ENCODE measurements around the gene EPHB2. TPM values are rescaled to one million over a fixed set of nuclear protein-coding genes. Genes with fewer than 3 reads are reported as not detected.

Gene EPHB2
- total RNA-seq, 2 experiments from 2014 or later: 0.59 TPM; not detected in 1

DNA sequence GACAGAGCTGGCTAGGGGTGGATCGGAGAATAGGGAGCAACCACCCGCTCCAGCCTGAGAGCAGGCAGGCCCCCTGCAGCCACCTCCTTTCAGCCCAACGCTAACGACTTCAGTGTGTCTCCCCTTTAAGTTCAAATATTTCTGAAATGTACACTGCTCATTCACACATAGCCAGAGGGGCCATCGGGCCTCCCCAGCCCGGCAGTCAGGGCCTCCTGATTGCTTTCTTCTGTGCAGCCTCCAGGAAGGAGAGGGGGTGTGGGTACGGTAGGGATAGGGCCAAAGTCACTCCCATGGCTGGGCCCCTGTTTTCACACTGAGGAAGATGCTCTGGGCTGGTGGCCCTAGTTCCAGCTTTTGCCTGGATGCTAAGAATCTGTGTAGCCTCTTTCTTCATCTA is 64.8 kb downstream of the EPHB2 start:
- Histone ChIP-seq H3K4me3 (ENCODE audit: low read depth, low read length, poor library complexity, severe bottlenecking) (no peak overlapping the region), H4K20me1 (ENCODE audit: insufficient read depth, low read length) (no peaks in the 10 kb centered on the region), H3K9me2 (ENCODE audit: insufficient read depth, low read length) (no peaks in the 10 kb centered on the region), H3K9me3 (ENCODE audit: low read length) (no peaks in the 10 kb centered on the region), H3K79me2 (ENCODE audit: insufficient read depth, low read depth, low read length) (no peaks in the 10 kb centered on the region), H3K36me3 (ENCODE audit: insufficient read depth, low read length) (no peaks in the 10 kb centered on the region), H2AFZ (ENCODE audit: low read length) (no peak overlapping the region), H3K4me1 (ENCODE audit: insufficient read depth, low read length, poor library complexity, severe bottlenecking) (no peaks in the 10 kb centered on the region), H3K4me2 (ENCODE audit: low read length) (no peak overlapping the region), H3K27ac (ENCODE audit: low read depth, low read length, poor library complexity, severe bottlenecking) (no peak overlapping the region)
- POLR2A ChIA-PET: no interaction called here
- intact Hi-C loops (cut with micrococcal nuclease; ENCODE audit: unreplicated experiment): no loop called here
- TF ChIP-seq, protein P1, sequence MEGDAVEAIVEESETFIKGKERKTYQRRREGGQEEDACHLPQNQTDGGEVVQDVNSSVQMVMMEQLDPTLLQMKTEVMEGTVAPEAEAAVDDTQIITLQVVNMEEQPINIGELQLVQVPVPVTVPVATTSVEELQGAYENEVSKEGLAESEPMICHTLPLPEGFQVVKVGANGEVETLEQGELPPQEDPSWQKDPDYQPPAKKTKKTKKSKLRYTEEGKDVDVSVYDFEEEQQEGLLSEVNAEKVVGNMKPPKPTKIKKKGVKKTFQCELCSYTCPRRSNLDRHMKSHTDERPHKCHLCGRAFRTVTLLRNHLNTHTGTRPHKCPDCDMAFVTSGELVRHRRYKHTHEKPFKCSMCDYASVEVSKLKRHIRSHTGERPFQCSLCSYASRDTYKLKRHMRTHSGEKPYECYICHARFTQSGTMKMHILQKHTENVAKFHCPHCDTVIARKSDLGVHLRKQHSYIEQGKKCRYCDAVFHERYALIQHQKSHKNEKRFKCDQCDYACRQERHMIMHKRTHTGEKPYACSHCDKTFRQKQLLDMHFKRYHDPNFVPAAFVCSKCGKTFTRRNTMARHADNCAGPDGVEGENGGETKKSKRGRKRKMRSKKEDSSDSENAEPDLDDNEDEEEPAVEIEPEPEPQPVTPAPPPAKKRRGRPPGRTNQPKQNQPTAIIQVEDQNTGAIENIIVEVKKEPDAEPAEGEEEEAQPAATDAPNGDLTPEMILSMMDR (conservative IDR thresholded peaks at IDR 0.05; ENCODE audit: low read length): no peak
- no peak for TF ChIP-seq EZH2phosphoT487 (IDR thresholded peaks at IDR 0.05; ENCODE audit: borderline replicate concordance, low read depth, low read length)
- CTCF ChIA-PET (ENCODE audit: unreplicated experiment): no interaction called here
- no TSS peak for BruUV-seq (replicated peaks)
- no peak for DNase-seq (ENCODE audit: low spot score)

DNA sequence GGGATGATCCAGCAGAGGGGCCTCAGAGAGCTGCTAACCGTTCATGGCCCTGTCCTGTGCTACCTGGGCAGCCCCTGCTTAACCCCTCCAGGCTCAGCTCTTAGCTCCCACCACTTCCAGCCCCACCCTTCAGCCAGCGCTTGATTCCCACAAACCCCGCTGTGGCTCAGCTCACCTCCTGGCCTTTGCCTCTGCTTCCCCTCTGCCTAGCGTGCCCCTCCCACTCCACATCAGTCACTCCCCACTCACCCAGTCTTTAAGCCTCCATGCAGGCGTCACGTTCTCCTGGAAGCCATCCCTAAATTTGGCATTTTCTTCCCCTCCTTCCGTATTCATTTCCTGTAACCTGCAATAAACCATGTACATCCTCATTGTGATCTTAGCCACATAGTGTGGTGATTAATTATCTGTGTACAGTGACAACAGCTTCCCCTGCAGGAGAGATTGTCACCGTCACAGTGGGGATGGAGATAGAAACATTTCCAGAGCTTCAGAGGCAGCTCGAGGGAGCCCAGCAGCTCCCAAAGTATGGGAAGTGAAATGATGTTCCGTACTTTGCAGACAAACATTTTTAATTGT is 65.5 kb downstream of the EPHB2 start:
- TF ChIP-seq, protein P1 (conservative IDR thresholded peaks at IDR 0.05; ENCODE audit: low read length): no peak
- TF ChIP-seq EZH2phosphoT487 (IDR thresholded peaks at IDR 0.05; ENCODE audit: borderline replicate concordance, low read depth, low read length): no peak
- BruUV-seq (replicated peaks): no TSS peak
- Histone ChIP-seq H3K4me2 (ENCODE audit: low read length) (no peak overlapping the region), H2AFZ (ENCODE audit: low read length) (no peak overlapping the region), H4K20me1 (ENCODE audit: insufficient read depth, low read length) (no peaks in the 10 kb centered on the region), H3K9me2 (ENCODE audit: insufficient read depth, low read length) (no peaks in the 10 kb centered on the region), H3K9me3 (ENCODE audit: low read length) (no peaks in the 10 kb centered on the region), H3K4me1 (ENCODE audit: insufficient read depth, low read length, poor library complexity, severe bottlenecking) (no peaks in the 10 kb centered on the region), H3K36me3 (ENCODE audit: insufficient read depth, low read length) (no peaks in the 10 kb centered on the region), H3K4me3 (ENCODE audit: low read depth, low read length, poor library complexity, severe bottlenecking) (no peak overlapping the region), H3K27ac (ENCODE audit: low read depth, low read length, poor library complexity, severe bottlenecking) (no peak overlapping the region), H3K79me2 (ENCODE audit: insufficient read depth, low read depth, low read length) (no peaks in the 10 kb centered on the region)
- no peak for DNase-seq (ENCODE audit: low spot score)
- ChIA-PET CTCF (ENCODE audit: unreplicated experiment) (no interaction called here), POLR2A (interaction anchor here (0.7 kb wide), 1 partner anchor 10 kb away, joined by 3 read pairs; no protein-coding TSS in a partner anchor)
- intact Hi-C loops (cut with micrococcal nuclease; ENCODE audit: unreplicated experiment): no loop called here

DNA sequence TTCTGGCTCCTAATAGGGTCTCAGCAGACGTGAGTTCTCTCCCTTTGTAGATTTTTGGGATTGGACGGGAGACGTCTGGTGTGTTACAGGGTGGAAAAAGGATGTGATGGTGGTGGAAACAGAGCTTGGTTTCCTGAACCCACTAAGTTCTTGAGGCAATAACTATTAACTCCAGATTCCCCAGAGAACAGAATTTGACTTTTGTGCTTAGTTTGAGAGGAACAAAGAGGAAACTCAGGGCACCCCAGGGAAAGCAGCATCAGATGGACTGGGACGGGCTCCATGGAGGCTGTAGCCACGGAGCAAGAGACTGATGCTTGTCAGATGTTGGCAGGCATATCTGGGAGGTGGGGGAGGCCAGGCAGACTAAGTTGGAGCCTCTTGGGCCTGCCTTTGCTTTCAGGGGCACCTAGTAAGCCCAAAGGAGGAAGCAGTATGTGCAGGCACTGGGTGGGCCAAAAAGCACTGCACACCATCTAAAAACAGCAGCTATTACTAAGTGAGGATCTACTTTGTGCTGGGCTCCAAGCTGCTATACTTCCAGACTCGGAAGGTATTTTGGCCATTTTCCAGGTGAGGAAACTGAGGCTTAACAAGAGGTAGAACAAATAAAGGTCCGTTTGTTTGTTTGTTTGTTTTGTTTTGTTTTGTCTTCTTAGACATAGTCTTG is 66.9 kb downstream of the EPHB2 start:
- intact Hi-C loops (cut with micrococcal nuclease; ENCODE audit: unreplicated experiment): no loop called here
- CTCF ChIA-PET (ENCODE audit: unreplicated experiment): no interaction called here
- no peak for DNase-seq (ENCODE audit: low spot score)
- POLR2A ChIA-PET: no interaction called here
- Histone ChIP-seq H3K4me2 (ENCODE audit: low read length) (no peak overlapping the region), H3K9me3 (ENCODE audit: low read length) (no peaks in the 10 kb centered on the region), H3K27ac (ENCODE audit: low read depth, low read length, poor library complexity, severe bottlenecking) (no peak overlapping the region), H3K4me1 (ENCODE audit: insufficient read depth, low read length, poor library complexity, severe bottlenecking) (no peaks in the 10 kb centered on the region), H3K79me2 (ENCODE audit: insufficient read depth, low read depth, low read length) (no peaks in the 10 kb centered on the region), H3K36me3 (ENCODE audit: insufficient read depth, low read length) (no peaks in the 10 kb centered on the region), H3K9me2 (ENCODE audit: insufficient read depth, low read length) (no peaks in the 10 kb centered on the region), H3K4me3 (ENCODE audit: low read depth, low read length, poor library complexity, severe bottlenecking) (no peak overlapping the region), H4K20me1 (ENCODE audit: insufficient read depth, low read length) (no peaks in the 10 kb centered on the region), H2AFZ (ENCODE audit: low read length) (no peak overlapping the region)
- no TSS peak for BruUV-seq (replicated peaks)
- TF ChIP-seq, protein P1 (conservative IDR thresholded peaks at IDR 0.05; ENCODE audit: low read length): no peak
- TF ChIP-seq EZH2phosphoT487 (IDR thresholded peaks at IDR 0.05; ENCODE audit: borderline replicate concordance, low read depth, low read length): no peak
